Stimulated activated CD8-positive, alpha-beta memory T cell treated with anti-CD3 and anti-CD28 coated beads, Interleukin-12 subunit alpha, Interleukin-12 subunit beta, amount 100 ng/mL, for 24 hours (primary cell): Measurements from ENCODE around the gene PHACTR3.
"Not testable (repeated sequence)": the region's sequence is repeated elsewhere in the genome, so short reads cannot be mapped to it uniquely, and the experiment has no call there.

ENCODE experiments used
- DNase-seq: peaks from one replicate; pipeline ENCODE4 v3.0.0-alpha.2; 2020; ENCODE audit errors: extremely low read depth

The PHACTR3 gene

DNA sequence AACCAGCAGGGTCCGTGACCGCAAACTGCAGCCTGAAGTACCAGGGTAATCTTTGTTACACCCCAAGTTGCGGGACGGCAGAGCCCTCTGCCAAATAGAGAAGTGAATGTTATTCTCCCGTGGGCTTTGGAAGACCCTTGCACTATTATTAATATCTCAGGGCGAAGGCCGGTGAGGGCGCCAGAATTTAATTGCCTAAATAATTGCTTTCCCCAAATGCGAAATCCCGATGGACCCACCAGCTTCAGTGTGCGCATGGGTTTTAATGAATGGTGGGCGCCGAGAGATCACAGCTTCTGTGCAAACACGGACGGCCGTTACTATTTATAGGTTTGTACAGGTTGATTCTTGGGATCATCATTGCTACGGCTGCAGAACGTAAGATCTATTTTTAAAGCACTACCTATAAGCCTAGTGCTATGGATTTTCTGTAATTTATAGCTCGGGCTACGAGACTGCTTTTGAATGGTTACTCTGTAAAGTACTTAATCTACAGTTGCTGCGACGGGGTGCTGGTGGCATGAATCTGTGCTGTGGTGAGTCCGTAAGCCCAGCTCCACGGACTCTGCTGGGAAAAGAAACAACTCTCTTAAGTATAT, 15.2 kb upstream of the PHACTR3 start:
- DNase-seq: no peak

- DNase-seq: no peak
These were observed 13.3 kb upstream of the PHACTR3 start for GRCh38 chr20:59591061-59591460.

DNA sequence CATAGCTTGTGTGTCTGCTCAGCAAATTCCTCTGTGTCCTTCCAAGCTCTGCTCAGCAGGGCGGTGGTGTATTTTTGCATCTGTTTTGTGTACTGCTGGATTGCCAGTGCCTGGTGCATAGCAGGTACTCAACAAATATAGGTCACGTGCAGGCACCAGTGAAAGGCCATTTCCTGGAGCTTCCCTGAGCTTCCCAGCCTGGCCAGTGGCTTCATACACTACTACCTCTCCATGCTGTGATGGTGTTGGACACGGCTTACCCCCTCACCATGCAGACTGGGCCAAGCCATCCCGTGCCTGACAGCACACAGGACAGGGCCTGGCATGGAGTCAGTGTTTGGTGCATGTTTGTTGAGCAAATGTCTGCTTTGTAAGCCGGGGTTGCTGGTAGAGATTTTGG, 7.7 kb upstream of the PHACTR3 start:
- no peak for DNase-seq

GRCh38 chr20:59597240-59597639, 7.1 kb upstream of the PHACTR3 start:
- no peak for DNase-seq

DNA sequence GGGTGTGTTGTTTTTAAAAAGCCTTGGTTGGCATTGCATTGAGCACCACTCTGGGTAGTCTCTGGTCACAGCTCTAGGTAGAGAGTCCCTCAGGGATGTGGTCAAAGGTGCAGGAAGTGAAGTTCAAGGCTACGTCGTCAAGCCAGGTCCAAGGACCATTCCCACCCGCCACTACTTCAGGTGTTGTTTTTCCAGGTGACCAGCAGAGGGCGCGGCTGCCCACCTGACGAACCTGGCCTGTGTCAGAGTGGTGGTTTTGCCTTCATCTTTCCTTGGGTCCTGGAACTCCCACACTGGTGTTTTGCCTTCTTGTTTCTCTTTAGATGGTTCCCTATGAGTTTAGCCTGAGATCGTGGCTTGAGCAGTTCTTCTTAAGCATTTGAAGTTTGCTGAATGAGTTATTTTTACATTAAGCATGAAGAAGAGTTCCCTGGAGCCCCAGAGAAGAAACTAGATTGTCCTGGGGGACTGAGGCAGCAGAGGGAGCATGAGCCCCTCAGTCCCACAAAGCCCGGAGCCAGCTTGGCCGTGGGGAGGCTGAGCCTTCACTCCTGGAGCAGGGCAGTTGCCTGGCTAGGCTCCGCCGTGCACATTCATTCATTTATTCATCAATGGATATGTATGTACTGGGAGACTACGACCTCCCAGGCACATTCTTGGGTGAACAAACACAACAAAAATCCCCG, 5.6 kb upstream of the PHACTR3 start:
- DNase-seq: no peak

GRCh38 chr20:59599941-59600340, 4.4 kb upstream of the PHACTR3 start:
- no peak for DNase-seq

DNA sequence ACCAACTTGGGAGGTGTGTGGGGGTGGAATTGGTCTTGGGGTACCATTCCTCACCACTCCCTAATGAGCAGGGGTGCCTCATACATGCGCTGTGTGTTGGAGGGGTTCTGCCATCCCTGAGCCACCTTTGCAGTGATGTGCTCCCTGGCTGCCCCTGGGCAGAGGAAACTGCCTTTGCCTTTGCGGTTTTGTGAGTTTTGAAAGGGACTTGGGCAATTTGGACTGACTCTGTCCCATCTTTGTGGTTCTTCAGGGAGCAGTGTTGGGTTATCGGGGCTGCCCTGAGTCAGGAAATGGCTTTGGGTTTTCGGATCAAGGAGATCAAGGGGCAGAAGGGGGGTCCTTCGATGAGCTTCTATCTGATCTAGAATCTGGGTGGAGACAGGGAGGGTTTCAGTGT, 3.9 kb upstream of the PHACTR3 start:
- no peak for DNase-seq

DNA sequence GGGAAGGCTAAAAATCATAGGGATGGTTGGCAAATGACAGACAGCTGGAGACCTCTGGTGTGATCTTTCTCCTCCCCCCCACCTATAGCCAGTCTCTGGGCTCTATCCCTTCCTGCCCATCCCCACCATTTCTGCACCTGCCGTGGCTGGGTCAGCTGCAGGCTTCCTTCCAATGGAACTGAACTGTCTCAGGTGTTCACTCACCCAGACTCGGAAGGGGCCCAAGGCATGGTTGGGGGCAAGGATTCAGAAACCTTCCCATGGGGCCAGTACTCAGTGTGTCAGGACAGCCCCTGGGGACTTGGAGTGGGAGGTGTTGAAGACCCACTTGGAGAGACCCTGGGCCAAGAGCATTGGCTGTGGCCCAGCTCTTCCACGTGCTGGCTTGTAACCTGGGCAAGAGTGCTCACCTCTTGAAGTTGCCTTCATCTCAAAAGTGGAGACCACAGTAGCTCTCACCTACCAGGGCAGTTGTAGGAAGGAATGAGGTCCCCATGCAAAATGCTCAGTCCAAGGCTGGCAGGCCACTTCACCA, 1.7 kb upstream of the PHACTR3 start:
- DNase-seq: no peak

GRCh38 chr20:59603176-59603575, 1.2 kb upstream of the PHACTR3 start:
- DNase-seq: no peak

DNA sequence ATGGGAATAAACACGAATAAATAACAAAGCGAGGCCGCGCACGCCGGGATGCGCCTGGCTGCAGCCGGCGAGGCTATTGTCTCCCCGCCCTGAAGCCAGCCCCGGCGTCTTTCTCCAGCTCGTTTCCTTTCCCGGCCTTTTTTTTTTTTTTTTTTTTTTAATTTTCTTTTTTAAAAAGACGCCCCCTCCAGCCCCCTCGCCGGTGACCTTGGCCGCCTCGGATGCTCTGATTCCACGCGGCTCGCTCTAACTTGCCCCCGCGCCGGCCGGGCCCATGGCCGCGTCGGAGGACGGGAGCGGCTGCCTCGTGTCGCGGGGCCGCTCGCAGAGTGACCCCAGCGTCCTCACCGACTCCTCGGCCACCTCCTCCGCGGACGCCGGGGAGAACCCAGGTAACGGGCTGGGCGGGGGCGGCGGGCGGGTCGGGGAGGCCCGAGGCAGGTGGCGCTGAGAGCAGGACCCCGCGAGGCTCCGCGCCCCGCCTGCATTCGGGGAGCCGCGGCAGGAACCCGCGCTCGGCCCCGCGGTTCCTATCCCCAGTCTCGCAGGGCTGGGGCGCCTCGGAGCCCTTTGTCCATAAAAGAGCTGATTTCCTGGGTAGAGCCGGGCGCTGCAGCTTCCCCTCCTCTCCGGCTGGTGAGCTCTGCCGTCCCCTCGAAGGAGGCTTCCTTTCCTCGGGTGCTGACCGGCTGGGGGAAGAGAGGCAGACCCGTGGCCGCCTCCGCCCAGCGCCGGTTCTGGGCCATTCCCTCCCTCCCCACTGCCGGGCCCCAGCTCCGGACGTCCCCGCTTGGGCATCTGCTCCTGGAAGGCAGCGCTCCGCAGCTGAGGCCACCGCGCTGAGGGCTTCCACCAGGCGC, 631 bp downstream of the PHACTR3 start:
- no peak for DNase-seq

DNA sequence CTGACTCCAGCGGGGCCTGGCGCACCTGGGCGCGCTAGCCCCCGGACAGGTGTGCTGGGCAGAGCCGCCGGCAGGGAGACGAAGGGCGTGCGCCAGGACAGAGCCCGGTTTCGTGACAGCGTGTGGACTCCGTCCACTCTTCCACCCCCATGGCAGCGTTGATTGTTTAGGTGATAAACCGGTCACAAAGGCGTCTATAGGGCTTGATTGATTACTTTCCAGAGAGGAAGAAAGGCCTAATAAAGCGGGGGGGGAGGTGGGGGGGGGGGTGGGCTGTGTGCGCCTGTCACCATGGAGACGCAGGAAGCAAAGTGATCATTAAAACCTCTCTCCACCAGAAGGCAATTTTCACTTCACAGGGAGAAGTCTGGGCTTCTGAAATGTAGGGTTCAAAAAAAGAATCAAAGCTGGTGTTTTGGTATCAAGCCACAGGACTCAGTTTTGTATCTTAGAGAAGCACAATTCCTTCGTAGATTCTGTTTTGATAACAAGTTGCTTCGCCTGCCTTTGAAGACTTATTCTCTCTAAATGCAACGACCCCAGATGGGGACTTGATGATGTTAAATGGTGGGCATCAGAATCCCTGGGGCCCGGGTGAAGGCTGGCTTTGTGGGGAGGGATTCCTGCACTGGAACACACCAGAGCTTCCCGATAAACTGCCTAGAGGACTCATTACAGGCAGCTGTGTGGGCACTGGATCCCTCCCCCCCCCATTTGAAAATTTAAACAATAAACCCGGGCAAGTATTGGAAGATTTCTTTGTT, 1.4 kb downstream of the PHACTR3 start:
- no peak for DNase-seq

- DNase-seq: no peak
These were observed 2.2 kb downstream of the PHACTR3 start for GRCh38 chr20:59606566-59606965.

GRCh38 chr20:59608396-59608795, 4.1 kb downstream of the PHACTR3 start:
- no peak for DNase-seq

DNA sequence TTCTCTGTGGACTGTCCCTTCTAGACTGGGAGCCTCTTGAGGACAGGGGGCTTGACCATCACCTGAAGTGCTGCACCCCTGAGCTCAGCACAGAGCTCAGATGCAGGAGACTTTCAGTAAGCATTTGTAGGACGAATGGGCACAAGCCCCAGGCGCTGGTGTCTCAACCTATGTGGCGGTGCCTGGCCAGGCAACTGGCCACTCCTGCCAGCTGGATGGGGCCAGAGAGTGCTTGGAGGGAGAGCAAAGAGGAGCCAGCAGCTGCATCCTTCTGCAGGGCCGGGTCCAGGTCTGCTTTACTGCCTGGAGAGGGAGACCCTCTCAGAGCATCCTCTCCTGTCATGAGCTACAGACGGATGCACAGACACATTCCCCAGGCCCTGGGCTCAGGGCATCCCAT, 4.5 kb downstream of the PHACTR3 start:
- no peak for DNase-seq

DNA sequence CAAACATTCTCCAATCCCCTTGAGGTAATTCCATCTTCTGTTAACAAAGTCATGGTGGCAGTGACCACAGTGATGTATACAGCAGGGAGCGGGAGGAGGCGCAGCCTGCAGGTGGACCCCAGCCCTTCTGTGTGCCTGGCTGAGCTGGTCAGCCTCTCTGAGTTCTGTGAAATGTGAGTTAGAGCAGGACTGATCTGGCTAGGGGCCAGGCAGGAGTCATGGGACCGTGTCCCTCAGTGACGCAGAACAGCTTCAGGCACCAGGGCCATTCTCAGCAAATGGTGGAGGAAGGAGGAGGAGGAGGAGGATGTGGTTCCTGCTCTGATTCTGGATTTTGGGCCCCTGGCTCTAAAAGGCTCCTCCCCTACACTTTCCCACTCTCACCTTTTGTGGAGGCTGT, 6.9 kb downstream of the PHACTR3 start:
- DNase-seq: no peak

GRCh38 chr20:59613861-59614260, 9.5 kb downstream of the PHACTR3 start:
- DNase-seq: no peak

- no peak for DNase-seq
These were observed 10.4 kb downstream of the PHACTR3 start for GRCh38 chr20:59614714-59615113.

DNA sequence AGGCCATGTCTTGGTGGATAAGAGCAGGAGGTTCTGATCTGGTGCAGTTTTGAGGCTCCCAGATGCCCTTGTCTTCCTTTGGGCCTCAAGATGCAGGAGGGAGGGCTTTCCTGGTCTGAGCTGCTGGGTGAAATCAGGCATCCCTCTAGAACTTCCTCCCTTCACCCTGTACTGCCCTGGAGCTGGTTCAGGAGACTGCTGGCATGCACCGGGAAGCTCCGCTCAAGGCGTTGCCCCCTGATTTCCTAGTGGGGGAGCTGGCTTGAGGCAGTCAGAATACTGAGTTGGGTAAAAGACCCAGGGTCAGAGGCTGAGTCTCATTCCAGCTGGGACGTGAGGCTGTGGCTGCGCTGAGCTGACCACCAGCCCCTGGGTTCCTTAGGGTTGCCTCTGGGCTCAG, 12.0 kb downstream of the PHACTR3 start:
- DNase-seq: no peak

DNA sequence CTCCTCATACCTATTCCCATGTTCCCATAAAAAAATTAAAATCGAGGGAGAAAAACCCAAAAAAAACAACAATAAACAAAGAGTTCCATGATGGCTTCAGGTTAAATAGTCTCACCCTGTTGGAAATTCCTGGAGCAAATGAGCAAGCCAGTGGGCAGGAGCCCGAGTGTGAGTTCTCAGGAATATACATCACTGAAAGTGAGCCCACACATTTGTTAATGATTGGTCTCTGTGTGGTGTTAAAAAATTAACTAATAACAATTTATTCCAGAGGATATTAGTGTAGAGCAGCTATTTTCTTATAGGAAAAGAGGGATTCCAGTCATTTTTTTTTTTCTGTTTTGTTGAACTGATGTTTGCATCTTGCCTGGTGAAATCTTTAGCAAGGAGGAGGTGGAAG, 12.9 kb downstream of the PHACTR3 start:
- no peak for DNase-seq

DNA sequence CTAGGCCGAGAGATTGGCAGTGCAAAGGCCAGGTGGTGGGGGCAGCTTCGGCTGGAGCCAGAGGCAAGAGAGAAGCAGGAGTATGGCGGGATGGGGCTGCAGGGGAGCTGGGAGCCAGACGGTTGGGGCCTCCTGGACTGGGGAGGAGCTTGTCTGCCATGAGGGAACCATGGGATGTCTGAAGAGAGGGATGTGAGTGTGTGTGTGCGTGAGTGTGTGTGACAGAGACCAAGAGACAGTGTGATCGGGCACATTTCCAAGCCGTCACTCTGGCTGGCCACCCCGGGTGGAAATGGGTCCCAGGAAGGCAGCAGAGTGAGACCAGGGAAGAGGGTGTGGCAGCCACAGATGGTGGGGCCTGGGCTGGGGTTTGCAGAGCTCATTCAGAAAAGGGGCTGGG, 13.8 kb downstream of the PHACTR3 start:
- DNase-seq: no peak

- DNase-seq: not testable (repeated sequence)
These were observed 14.2 kb downstream of the PHACTR3 start for GRCh38 chr20:59618585-59618984.
